HG03066 (cell line): ENCODE data around the gene TRIM37.

Experiments used
- ATAC-seq: cut with Tn5 transposase; IDR thresholded peaks from one replicate; pipeline ENCODE4 v1.9.1; 2021; ENCODE audit warnings: low read depth; ENCODE audit not compliant: unreplicated experiment

Gene TRIM37

DNA sequence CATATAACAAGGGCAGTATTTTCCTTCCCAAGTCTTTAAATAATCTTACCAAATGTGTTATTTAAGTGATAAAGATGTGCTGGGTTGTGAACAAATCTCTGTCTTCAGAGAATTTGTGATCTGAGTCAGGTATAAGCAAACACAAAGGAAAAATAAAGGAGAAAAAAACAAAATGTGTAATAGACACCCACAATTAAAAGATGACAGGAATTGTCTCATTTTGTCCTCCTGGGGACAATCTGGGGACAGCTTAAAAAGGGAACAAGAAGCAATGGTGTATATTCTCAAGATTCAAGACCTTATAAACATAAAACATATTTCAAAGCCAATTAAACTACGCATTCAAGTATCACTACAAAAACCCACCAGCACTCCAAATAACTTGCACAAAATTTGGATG lies 107.2 kb downstream of the TRIM37 start:
- no peak for ATAC-seq

GRCh38 chr17:58998871-58999270 lies 107.8 kb downstream of the TRIM37 start:
- ATAC-seq, result no peak

DNA sequence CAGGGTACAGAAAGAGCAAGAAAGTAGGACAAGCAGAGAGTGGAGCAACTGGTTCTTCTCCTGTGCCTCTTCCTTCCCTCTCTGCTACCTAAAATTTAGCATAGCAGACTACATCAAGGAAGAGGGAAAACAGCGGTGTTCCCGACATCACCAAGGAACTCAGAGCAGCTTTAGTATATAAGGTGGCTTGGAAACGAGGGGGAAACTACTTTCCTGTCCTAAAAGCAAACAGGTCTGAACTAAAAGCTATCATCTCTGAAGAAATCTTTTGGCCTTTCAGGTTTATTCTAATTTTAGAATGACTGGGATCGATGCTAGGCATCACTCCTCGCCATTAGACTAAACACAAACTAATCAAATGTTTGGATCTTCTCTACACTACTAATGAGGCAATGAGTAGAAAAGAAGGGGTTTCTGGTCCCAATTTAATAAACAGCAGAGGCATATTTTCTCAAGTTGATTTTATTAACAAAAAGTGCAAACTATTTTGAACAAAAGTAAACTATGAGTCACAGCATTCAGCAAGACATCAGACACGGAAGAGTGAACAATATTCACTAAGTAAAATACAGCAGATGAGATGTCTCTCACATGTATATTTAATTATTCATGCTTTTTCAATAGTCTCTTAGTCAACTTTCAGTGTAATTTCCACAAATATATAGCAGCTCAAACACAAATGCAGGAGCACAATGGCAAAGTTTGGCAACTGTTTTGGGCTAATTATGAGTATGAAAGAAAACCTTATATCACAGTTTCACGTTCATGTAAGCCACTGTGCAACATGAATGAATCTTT lies 108.7 kb downstream of the TRIM37 start:
- ATAC-seq, result no peak

- ATAC-seq, result no peak
These were observed 109.7 kb downstream of the TRIM37 start for GRCh38 chr17:58996968-58997367.

DNA sequence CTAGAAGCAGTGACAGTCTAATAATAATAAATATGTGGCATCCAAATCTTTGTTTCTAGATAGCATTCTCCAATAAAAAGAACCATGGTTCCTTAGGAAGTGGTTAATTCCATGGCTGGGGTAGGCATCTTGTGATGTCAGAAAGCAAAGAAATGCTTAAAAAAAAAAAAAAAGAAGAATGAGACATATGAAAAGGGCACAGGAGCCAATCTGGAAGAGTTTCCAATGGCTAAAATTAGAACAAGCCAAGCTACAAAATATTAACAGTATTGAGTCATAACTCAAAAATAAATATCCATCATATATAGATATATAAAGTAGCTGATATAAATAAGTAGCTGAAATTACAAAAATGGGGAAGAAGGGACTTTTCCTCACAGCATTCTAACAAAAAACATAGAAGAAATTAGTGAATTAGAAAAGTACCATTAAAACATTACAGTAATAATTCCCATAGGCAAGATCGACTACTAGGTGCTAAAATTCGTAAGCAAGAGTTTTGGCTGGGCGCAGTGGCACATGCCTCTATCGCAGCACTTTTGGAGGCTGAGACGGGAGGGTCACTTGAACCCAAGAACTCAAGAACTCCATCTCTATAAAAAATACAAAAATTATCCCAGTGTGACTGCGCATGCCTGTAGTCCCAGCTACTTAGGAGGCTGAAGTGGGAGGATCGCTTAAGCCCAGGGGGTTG lies 111.3 kb downstream of the TRIM37 start:
- ATAC-seq, result no peak

DNA sequence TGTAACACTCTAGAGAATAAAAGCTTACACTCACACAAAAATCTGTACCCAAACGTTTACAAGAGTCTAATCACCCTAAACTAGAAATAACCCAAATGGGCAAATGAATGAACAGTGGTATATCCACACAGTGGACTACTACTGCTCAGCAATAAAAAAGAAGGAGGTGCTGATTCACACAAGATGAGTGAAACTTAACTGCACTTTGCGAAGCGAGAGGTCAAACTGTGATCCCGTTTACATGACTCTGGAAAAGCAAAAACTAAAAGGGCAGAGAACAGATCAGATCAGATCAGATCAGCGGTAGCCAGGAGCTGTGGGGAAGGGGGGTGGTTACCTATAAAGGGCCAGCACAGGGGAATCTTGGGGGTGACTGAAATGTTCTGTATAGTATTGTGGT lies 113.4 kb downstream of the TRIM37 start:
- ATAC-seq, result no peak

DNA sequence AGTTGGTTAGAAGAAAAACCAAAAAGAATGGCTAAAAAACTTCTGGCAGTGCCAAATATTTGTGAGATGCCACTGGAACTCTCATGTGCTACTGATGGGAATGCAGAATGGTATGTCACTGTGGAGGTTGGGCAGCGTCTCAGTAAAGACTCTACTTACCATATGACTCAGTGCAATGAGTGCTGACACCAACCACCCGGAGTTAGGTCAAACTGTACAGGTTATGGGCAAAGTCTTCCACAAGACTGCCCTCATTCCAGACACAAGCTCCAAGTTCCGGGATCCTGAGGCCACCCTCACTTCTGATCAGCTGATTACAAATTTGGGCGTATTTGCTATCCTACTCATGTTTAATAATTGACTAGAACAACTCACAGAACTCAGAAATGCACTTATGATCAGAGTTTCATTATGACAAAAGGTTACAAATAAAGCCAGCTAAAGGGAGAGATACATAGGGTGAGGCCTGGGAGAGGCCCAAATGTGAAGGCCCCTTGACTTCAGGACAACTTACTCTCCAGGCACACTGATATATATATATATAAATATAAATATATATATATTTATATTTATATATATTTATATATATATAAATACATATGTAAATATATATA lies 114.9 kb downstream of the TRIM37 start:
- peak; percentile 89 for ATAC-seq

DNA sequence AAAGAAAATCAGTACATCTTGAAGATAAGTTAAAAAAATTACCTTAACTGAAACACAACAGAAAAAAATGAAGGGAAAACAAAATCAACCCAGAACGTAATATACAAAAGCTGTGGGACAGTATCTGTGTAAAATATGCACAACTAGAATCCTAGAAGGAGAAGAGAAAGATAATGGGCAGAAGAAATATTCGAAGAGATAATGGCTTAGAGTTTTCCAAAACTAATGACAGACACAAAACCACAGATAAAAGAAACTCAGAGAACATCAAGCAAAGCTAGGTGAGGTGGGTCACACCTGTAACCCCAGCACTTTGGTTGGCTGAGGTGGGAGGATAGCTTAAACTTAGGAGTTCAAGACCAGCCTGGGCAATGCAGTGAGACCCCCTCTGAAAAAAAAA lies 117.1 kb downstream of the TRIM37 start:
- no peak for ATAC-seq

GRCh38 chr17:58985971-58986370 lies 120.7 kb downstream of the TRIM37 start:
- ATAC-seq, result no peak

DNA sequence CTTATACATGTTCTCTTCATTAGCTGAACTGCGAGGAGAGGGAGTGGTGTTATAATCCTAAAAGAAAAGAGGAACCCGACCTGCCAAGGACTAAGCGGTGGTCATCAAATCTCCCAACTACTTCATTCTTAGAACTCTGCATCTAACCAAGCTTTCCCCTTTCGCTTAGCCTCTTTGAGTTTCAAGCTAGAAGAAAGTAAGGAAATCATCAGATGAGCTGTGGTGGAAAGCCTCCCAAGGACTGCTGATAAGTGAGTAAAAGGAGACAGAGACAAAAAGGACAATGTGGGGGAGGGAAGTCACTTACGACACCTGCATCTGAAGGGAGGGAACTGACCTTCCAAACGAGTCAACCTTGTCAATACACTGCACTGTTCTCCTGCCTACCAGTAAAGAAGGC lies 121.3 kb downstream of the TRIM37 start:
- no peak for ATAC-seq

GRCh38 chr17:58982626-58983025 lies 124.1 kb downstream of the TRIM37 start:
- no peak for ATAC-seq

DNA sequence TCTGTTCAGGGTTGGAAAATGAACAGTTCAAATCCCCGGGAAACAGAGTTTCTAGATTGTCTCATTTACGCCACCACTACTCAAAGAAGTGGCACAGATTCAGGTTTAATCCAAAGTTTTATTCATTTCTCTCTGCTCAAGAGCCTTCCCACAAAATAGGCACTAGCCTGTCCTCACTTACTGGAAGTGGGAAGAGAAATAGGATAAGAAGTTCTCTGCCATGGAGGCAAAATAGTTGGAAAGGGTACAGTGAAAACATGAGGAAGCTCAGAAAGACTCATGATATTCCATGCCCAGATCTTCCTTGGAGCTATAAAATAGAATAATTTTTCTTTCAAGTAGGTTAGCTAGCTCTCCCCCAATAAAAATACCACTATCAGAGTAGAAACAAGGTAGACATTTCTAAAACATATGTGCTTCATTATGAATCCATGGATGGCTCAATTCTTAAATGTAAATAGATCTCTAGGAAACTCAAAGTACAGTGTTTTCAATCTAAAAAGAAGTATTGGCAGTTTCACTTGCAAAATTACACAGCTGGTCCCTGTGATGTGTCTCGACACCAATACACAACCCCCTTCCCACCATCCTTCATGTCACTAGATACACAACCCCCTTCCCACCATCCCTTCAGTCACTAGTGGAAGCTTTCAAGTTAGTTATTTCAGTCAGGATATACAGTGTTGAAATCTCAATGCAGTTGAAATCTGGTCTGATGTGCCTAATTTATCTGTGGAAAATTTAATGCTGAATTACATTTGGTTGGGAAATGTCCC lies 125.8 kb downstream of the TRIM37 start:
- ATAC-seq, result no peak

- no peak for ATAC-seq
These were observed 130.1 kb downstream of the TRIM37 start for GRCh38 chr17:58976541-58976940.

- no peak for ATAC-seq
These were observed 132.3 kb downstream of the TRIM37 start for GRCh38 chr17:58974354-58974753.

- ATAC-seq, result no peak
These were observed 135.8 kb downstream of the TRIM37 start for GRCh38 chr17:58970609-58971450.

DNA sequence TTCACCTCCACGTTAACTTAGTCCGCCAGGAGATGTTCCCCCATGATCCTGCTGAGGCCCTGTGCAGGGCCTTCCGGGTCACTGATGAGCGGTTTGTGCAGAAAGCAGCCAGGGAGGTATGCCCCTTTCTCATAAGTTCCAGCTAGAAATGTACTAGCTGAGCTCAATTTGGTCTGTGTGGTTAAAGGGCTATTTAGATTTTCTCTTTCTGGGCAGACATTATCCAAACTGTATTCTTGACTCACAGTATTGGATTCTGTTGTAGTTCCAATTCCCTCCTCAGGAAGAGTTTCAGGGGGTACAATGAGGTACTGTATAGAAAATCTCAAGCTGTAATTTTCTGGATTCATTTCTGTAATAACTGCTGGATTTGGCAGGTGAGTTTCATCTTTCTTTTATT lies 137.1 kb downstream of the TRIM37 start:
- ATAC-seq, result no peak

- ATAC-seq, result no peak
These were observed 137.5 kb downstream of the TRIM37 start for GRCh38 chr17:58969156-58969555.

DNA sequence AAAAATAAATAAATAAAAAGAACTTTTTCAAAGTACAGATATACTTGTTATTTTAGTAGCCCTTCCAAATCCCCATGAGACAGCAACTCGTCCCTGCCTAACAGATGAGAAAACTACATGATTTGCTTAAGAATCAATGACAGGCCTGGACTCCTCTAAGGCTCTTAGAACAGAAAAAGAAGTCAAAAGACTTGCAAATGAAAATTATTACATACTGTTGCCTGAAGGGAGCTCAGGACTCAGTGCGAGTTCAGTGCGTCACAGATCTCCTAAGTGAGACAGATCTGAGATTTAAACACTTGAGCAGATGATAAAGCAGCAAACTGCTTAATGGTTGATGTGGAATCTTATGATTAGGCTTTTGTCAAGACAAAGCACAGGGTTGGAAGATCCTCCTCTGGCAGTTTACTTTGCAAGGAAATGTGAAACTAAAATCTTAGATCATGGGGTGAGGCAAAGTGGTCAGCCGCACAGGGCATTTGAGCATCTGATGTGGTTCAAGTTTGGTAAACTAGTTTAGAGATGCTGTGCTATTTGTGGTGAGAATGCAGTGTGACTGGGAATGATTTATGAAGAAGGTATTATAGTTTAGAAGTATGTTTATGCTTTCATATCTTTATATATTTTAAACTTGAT lies 138.1 kb downstream of the TRIM37 start:
- ATAC-seq, result no peak

DNA sequence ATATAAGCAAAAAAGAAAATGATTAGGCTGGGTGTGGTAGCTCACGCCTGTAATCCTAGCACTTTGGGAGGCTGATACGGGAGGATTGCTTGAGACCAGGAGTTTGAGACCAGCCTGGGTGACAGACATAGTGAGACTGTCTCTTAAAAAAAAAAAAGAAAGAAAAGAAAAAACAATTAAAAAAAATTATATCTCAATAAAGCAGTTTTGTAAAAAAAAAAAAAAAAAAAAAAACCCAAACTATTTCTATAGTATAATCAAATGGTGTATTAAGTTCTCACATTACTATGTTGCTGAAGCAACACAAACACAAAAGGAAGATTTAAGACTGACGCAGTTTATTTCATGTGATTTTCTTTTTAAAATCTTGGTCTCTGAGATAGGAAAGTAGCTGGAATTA lies 140.5 kb downstream of the TRIM37 start:
- no peak for ATAC-seq

- ATAC-seq, result no peak
These were observed 141.5 kb downstream of the TRIM37 start for GRCh38 chr17:58965221-58965620.
